Activated T-cell treated with anti-CD3 and anti-CD28 coated beads, Interleukin-2, amount 50 U/mL, for 72 hours (primary cell): ENCODE data around the gene CAB39L. TPM values are rescaled to one million over a fixed set of nuclear protein-coding genes. Genes with fewer than 3 reads are reported as not detected.

Experiments
- total RNA-seq, 2 donors: library from RNA; stranded (reverse); gene quantifications; one replicate each; pipeline ENCODE4 v1.2.3, GENCODE V29; 2022

CAB39L gene
- total RNA-seq, 2 donors from 2014 or later, result 4.4 to 10.0 TPM

Other genes starting within 250 kb of the CAB39L start
- gene MLNR, start 223.7 kb downstream of the CAB39L start, total RNA-seq, result under 1 TPM in 1 of 2 donors, not detected in 1; 0.19 TPM
- 10 to 100 TPM; 13.4 to 14.8 TPM for gene CDADC1, start 196.1 kb downstream of the CAB39L start, total RNA-seq
- 10 to 100 TPM; 20.5 to 21.3 TPM for gene SETDB2, start 210 bp upstream of the CAB39L start, total RNA-seq
- gene PHF11, start 51.9 kb upstream of the CAB39L start, total RNA-seq, result 100 to 1,000 TPM in 1 of 2 donors, 10 to 100 TPM in 1; 98.9 to 145 TPM
- gene RCBTB1, start 141.5 kb upstream of the CAB39L start, total RNA-seq, result 10 to 100 TPM; 23.8 to 26.9 TPM
- gene ARL11, start 184.4 kb upstream of the CAB39L start, total RNA-seq, result under 1 TPM; 0.35 to 0.65 TPM
- gene EBPL, start 247.4 kb upstream of the CAB39L start, total RNA-seq, result 10 to 100 TPM; 34.0 to 41.5 TPM